WI38 (cell line): Measurements from ENCODE around the gene AIFM3.

ENCODE experiments used
- H3K4me3 ChIP-seq: 2 replicates; pipeline ENCODE4 v1.5.1; 2011; ENCODE audit warnings: low read depth, mild to moderate bottlenecking, control low read depth, low read length
- TF ChIP-seq, protein P1 (sequence below): IDR thresholded peaks from 2 replicates; pipeline ENCODE4 v1.5.1; 2012; ENCODE audit warnings: low read depth, mild to moderate bottlenecking, control low read depth, low read length

The AIFM3 gene, protein sequence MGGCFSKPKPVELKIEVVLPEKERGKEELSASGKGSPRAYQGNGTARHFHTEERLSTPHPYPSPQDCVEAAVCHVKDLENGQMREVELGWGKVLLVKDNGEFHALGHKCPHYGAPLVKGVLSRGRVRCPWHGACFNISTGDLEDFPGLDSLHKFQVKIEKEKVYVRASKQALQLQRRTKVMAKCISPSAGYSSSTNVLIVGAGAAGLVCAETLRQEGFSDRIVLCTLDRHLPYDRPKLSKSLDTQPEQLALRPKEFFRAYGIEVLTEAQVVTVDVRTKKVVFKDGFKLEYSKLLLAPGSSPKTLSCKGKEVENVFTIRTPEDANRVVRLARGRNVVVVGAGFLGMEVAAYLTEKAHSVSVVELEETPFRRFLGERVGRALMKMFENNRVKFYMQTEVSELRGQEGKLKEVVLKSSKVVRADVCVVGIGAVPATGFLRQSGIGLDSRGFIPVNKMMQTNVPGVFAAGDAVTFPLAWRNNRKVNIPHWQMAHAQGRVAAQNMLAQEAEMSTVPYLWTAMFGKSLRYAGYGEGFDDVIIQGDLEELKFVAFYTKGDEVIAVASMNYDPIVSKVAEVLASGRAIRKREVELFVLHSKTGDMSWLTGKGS

DNA sequence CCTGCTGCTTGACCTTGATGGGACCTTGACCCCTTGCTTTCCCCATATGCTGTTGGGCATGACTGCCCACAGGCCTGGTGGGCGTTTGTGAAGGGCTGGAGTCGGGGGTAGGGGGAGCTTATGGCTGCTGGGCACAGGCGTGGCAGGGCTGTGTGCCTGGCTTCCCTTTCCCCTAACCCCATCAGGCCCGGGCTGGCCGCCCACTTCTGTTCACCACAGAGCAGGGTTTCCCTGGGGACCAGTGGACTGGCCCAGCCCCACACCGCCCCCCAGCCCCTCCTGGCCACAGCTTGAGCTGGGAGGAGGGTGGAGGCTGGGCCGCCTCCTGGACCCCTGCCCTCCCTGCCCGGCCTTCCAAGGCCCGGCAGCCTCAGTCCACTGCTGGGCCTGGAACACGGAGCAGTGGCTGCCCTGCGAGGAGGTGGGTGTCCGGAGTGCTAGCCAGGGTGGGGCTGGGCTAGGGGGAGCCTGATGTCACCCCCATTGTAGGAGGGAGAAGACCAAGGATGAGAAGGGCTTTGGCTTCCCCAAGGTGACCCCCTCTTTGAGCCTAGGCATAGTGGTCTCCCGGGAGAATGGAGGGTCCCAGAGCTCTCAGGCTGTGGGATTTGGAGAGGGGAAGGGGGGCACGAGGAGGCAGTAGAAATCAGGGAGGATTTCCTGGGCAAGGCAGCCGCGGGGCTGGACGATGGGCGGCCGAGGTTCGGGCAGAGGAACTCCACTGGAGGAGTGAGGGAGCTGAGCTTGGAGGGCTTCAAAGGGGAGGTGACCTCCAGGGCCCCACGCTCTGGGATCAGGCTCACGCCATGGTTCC is at the start of gene AIFM3:
TSS of gene AIFM3 (plus strand) at position 373 of the 814 bp plus-strand sequence. CDS start 690 bp downstream, outside the sequence.
- H3K4me3 ChIP-seq, result no peak within 1 kb of the TSS
- TF ChIP-seq, protein P1, sequence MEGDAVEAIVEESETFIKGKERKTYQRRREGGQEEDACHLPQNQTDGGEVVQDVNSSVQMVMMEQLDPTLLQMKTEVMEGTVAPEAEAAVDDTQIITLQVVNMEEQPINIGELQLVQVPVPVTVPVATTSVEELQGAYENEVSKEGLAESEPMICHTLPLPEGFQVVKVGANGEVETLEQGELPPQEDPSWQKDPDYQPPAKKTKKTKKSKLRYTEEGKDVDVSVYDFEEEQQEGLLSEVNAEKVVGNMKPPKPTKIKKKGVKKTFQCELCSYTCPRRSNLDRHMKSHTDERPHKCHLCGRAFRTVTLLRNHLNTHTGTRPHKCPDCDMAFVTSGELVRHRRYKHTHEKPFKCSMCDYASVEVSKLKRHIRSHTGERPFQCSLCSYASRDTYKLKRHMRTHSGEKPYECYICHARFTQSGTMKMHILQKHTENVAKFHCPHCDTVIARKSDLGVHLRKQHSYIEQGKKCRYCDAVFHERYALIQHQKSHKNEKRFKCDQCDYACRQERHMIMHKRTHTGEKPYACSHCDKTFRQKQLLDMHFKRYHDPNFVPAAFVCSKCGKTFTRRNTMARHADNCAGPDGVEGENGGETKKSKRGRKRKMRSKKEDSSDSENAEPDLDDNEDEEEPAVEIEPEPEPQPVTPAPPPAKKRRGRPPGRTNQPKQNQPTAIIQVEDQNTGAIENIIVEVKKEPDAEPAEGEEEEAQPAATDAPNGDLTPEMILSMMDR, result no peak

DNA sequence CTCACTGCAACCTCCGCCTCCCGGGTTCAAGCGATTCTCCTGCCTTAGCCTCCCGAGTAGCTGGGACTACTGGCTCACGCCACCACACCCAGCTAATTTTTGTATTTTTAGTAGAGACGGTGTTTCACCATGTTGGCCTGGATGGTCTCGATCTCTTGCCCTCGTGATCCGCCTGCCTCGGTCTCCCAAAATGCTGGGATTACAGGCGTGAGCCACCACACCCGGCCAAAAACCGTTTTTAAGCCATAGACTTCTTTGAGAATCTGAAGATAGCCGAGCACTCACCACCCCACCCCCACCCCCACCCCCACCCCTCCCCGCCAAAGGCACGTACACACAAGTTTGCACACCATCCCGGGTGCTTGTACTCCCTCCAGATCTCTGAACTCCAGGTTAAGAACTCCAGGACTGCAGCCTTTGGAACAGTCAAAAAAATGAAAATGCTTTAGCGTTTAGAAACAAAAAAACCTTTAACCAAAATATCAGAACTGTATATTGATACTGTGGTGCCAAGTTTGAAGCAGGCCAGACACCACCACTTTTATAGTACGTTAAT is 48.3 kb upstream of the AIFM3 start:
- peak overlapping the region; percentile 97 for H3K4me3 ChIP-seq
- TF ChIP-seq, protein P1, result no peak

DNA sequence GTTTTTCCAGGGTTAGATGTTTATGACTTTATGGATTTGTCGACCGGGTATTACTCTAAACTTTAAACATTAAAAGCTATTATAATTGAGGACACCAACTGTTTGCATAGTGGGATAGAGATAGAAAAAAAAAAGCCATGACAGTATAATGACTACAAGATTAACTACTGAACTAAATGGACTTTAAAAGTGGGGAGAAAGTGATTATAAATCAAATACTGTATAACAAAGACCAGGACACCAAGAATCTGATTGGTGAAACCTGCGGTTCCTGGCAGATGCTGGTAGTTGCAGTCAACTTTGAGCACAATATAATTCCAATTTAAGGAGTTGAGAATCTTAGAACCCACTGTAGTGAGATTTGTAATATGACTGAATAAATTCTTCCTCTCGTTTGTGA is 47.3 kb upstream of the AIFM3 start:
- TF ChIP-seq, protein P1, result no peak
- peak overlapping the region; percentile 97 for H3K4me3 ChIP-seq

DNA sequence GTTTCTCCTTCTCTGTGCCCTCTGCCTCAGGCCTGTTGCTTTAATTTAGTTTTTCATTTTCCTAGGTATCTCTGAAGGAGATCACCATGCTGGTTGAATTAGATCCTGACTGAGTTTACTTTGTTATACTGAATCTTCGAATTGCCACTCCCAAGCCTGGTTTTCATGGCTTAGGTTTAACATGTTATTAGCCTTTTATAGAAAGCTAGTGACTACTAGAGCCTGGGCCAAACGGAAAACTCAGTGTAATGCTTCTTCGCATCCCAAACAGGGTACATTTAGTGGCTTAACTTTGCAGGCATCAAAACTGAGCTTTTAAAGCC is 46.2 kb upstream of the AIFM3 start:
- peak overlapping the region; percentile 97 for H3K4me3 ChIP-seq
- TF ChIP-seq, protein P1, result no peak

DNA sequence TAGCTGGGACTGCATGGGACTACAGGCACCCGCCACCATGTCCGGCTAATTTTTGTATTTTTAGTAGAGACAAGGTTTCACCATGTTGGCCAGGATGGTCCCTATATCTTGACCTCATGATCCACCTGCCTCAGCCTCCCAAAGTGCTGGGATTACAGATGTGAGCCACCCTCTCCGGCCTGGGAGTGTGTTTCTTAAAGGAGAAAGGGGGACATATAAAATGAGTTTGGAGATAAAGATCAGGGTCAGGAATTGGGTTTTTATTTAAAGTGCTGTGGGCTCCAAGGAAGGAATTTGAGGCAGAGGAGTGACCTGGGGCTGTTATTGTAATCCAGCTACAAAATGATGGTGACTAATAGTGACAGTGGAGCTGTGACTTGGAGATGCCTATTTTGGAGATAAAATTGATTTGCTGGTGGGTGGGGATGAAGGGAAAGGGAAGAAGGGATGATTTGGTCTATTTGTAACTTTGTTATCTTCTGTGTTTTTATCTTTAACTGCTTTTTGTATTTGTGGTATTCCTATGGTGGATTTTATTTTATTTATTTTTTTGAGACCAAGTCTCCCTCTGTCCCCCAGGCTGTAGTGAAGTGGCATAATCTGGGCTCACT is 44.8 kb upstream of the AIFM3 start:
- TF ChIP-seq, protein P1, result no peak
- H3K4me3 ChIP-seq, result no peak overlapping the region

DNA sequence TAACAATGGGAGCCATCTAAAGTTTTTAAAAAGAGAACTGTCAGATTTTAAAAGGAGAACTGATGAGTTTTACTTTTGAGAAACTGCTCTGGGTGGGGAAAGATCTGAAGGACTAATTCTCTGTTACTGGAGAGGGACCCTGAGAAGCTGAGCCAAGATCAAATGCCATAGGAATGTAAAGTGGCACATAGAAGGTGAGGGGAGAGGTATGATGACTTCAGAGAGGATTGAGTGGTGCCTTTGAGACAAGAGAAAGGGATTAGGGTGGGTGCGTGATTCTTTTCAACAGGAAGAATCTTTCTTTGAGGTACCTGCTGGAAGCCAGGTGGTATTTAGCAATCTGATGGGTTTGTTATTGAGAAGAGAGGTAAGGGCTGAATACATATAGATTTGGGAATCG is 40.8 kb upstream of the AIFM3 start:
- TF ChIP-seq, protein P1, result no peak

More for the DNA sequence above, 40.8 kb upstream of the AIFM3 start:
- no peak overlapping the region for H3K4me3 ChIP-seq
